GM19455 (cell line): ENCODE data around the gene KSR1.

Experiments
- ATAC-seq: cut with Tn5 transposase; IDR thresholded peaks from one replicate; pipeline ENCODE4 v1.9.1; 2021; ENCODE audit not compliant: unreplicated experiment

The KSR1 gene

DNA sequence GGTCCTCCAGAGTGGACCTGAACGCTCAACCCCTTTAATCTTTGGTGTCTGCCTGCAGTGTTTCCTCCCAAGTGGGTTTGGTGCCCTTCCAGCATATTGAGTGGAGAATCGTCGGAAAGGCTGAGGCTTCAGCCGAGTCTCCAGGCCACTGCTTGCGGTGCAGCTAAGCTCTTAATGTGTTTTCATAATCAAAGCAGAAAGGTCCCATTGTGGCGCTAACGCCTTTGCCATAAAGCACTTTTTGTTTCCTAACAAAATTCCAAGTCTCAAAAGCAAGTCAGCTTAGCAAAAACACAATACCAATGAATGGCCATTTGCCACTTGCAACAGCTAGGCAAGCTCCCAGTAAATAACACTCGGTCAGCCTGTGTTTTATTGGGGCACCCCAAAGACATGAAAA is 57.6 kb downstream of the KSR1 start:
- ATAC-seq = no peak

DNA sequence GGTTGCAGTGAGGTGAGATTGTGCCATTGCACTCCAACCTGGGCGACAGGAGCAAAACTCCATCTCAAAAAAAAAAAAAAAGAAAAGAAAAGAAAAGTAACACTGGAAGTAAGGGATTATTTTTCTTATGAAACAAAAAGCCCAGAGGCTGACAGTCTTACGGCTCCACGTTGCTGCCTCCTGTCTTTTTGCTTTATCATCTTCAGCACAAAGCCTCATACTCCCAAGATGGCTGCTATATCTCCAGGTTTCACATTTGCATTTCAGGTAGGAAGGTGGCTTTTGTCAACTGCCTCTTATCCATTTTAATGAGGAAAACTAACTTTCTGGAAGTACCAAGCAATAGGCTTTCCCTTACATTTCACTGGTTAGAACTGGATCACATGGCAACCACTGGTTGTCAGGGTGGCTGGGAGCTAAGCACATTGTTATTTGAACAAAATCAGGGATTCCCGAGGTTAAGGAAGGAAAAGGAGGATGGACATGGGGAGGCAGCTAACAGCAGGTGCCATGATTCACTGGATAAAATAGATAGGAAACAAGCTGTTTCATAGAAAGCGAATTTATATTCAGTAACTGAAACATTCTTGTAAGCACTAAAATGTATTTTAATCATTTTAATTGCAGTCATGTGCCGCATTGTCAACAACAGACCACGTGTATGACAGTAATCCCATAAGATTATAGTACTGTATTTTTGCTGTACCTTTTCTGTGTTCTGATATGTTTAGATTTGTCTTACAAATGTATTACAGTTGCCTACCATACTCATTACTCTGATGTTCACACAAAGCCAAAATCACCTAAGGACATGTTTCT is 58.6 kb downstream of the KSR1 start:
- ATAC-seq = no peak

DNA sequence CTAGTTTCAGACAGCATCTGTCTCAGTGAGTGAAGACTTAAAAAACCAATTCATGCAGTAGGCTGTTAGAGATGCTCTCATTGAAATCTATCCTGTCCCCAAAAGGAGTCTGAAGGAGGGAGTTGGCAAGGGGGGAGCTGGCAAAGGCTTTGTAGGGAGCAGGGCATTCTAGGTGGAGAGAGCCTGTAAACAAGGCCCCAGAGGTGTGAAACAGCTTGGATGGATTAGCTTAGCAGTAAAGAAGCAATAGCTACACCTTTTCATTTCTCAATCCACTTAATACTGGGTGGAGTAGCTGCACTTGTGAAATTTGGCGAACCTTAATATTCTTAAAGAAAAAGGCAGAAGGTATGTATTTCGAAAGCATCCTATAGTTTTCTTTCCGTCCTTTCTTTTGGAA is 61.8 kb downstream of the KSR1 start:
- no peak for ATAC-seq

- no peak for ATAC-seq
Measured at GRCh38 chr17:27518545-27519521, 62.6 kb downstream of the KSR1 start.

DNA sequence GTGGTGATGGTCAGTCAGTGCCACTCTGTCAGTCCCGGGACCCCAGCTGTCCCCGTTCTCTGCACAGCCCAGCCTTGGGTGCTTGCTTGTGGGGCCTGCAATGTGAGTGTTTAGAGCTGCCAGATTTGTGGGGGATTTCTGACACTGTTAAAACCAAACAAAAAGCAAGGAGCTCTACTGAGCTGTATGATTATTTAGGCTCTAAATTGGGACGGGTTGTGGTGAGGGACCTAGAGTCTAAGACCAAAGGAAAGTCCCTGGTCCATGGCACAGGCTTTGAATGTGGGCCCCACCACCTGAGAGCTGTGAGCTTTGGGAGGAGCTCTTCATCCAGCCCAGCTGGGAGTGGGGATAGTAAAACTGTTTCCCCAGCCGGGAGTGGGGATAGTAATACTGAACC is 63.3 kb downstream of the KSR1 start:
- ATAC-seq = no peak

- ATAC-seq = no peak
Measured at GRCh38 chr17:27520491-27521185, 64.4 kb downstream of the KSR1 start.

GRCh38 chr17:27521281-27522027 is 65.2 kb downstream of the KSR1 start:
- no peak for ATAC-seq

- no peak for ATAC-seq
Measured at GRCh38 chr17:27522028-27522635, 65.9 kb downstream of the KSR1 start.

- no peak for ATAC-seq
Measured at GRCh38 chr17:27523712-27524111, 67.5 kb downstream of the KSR1 start.

DNA sequence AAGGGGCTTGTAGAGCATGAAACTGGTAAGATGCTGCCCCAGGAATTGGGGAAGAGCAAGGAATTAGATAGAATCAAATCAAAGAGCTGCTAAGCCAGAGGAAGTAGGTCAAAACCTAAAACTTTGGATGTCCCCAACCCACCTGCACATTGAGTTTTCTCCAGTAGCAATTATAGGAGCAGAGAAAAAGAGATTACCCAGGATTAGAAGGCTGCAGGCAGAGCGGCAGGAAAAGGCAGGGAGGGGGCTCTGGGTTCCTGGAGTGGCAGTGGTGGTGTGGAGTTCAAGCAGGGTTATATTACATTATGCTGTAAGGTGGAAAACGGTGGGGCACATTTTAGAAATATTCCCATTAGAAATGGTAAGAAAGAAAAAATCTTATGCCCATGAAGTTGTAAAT is 68.3 kb downstream of the KSR1 start:
- ATAC-seq = no peak

- no peak for ATAC-seq
Measured at GRCh38 chr17:27525316-27525715, 69.1 kb downstream of the KSR1 start.

DNA sequence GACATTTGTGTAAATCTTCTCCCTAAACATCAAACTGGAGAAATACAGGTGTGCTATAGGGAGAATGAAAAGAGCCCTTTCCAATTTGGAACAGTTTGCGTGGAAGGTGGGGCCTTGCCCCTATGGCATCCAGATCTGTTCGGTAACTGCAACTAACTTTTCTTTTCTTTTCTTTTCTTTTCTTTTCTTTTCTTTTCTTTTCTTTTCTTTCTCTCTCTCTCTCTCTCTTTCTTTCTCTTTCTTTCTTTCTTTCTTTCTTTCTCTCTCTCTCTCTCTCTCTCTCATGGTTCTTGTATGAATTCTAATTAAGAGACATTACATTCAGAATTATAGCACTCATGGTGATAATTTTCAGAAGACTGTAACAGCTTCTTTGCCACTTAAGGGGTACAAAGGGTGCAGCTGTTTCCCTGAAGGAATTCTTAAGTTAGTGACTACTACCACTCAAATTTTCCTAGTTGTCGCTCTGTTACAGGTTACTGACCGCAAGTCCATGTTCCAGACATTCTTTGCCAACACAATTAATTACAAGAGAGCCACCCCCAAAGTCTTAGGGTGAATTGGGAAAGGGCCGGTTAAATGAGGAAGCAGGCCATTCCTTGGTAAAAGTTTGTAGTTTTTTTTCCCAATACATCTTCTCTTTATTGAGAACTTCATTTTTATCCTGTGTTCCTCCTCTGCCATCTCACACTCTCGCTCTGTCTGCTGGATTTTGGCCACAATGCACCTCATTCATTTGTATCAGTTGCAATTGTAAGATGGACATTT is 69.8 kb downstream of the KSR1 start:
- no peak for ATAC-seq

- peak; percentile 56 for ATAC-seq
Measured at GRCh38 chr17:27526604-27527002, 70.4 kb downstream of the KSR1 start.

GRCh38 chr17:27529230-27529796 is 73.1 kb downstream of the KSR1 start:
- ATAC-seq = no peak

DNA sequence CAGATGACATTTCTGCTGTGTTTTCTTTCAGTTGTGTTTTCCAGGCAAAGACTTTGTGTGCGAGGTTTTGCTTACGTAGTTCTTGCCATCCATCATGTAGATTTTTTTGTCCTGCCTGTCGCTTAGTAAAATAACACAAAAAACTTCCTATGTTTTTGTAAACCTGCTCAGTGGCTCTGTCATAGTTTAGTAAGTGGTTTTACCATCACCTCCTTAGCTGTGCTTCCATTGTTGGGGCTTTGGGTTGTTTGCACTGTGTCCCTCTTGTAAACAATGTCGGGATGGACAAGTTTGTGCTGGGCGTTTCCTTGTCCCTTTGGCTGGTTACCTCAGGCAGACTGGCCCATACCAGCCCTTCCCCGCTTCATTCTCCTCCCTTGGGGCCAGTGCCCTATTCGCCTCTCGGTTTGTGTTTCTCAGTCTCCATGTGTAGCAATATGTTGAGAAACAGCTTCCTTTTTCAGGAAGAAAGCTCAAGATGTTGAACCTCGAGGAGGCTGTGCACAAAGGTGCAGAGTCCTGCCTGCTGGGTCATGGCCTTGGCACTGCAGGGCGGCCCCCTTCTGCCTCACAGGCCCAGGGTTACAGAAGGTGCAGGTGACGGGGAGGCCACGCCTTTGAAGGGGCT is 74.6 kb downstream of the KSR1 start:
- ATAC-seq = no peak

DNA sequence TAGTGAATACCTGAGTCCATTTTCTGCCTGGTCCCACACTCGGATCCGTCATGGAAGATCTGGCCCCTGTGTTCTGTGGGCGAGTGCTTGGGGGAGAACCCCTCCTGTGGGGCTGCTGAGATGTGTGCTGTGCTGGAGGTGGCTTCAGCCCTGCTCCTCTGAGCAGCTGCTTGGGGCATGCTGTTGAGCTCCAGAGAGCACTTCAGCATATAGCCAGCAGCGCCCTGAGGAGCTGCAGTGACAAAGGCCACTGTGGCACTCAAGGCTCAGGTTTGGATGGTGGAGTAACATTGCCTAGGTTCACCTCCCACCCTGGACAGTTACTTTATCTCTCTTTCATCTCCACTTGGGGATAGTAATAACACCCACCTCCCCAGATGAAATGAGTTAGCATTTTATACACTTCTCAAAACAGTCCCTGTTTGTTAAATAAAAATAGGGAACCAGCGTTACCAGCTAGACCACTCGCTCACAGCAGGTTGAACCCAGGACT is 75.3 kb downstream of the KSR1 start:
- no peak for ATAC-seq

DNA sequence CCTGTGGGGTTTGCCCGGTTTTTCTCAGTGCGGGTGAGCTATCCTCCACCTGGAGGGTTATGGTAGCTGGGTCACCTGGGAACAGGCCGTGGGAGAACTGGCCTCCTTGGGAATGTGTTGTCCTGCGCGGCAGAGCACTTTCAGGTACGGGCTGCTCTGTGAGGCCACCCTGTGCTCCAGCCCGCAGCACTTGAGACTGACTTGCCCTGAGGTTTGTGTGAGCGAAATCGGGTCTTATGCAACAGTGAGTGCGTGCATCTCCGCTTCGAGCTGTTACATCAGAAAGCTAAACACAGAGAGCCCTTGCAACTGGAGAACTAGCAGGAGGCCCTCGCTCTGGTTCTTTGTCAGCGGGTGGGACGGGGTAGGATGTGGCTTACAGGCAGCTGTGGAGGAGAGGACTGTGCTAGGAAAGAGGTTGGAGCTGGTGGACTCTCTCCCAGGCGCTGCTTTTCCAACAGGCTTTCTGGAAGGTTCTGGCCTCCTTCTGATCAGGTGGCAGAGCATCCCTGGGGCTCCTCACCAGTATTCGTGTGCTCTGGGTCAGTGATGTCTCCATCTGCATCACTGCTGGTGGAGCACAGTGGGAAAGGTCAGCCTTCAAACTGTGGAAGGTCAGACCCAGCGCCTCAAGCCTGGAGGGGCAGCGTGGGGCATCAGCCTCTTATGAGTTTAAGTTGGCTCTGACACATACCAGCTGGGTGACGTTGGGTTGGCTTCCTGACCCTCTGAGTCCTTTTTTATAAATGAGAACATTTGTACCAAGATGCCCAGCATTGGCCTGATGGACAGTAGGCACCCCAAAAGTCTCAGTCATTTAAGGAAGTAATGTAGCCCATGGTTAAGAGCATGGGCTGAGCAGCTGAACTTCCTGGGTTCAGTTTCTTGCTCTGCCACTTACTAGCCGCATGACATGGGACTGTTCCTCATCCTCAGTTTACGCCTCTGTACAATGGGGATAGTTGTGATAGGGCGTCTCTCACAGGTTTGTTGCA is 76.3 kb downstream of the KSR1 start:
- no peak for ATAC-seq
